HepG2 (cell line): ENCODE measurements around the gene TMEM9. TPM values are rescaled to one million over a fixed set of nuclear protein-coding genes. Genes with fewer than 3 reads are reported as not detected.

Experiments
- AHR ChIP-seq: IDR thresholded peaks from 2 replicates; pipeline ENCODE4 v1.6.1; 2018; ENCODE audit warnings: missing genetic modification reagents, missing compliant biosample characterization
- CBX1 ChIP-seq: IDR thresholded peaks from one replicate; pipeline ENCODE4 v1.6.1; 2016; ENCODE audit warnings: antibody characterized with exemption, low read depth
- CHD2 ChIP-seq: IDR thresholded peaks from 2 replicates; pipeline ENCODE4 v1.6.1; 2011; ENCODE audit warnings: low read depth, low read length, improper control_type of control experiment
- ELF4 ChIP-seq: sonication (generic); formaldehyde crosslinking; IDR thresholded peaks from 2 replicates; pipeline ENCODE4 v1.5.0; 2020; ENCODE audit warnings: missing genetic modification reagents, mild to moderate bottlenecking, moderate library complexity, borderline replicate concordance
- FLYWCH1 ChIP-seq: sonication (generic); formaldehyde crosslinking; IDR thresholded peaks from 2 replicates; pipeline ENCODE4 v1.8.1; 2023; ENCODE audit warnings: mild to moderate bottlenecking, missing genetic modification reagents
- FOXO1 ChIP-seq: sonication (generic); formaldehyde crosslinking; IDR thresholded peaks from 2 replicates; pipeline ENCODE4 v1.4.0; 2020; ENCODE audit warnings: missing genetic modification reagents
- HINFP ChIP-seq: sonication (generic); formaldehyde crosslinking; IDR thresholded peaks from 2 replicates; pipeline ENCODE4 v1.4.0; 2020; ENCODE audit warnings: low read depth, mild to moderate bottlenecking, missing genetic modification reagents
- JDP2 ChIP-seq: sonication (generic); formaldehyde crosslinking; IDR thresholded peaks from 2 replicates; pipeline ENCODE4 v1.8.1; 2022; ENCODE audit warnings: missing genetic modification reagents, borderline replicate concordance
- KAT8 ChIP-seq: IDR thresholded peaks from 2 replicates; pipeline ENCODE4 v1.6.1; 2016; ENCODE audit warnings: missing genetic modification reagents, missing compliant biosample characterization
- MAFK ChIP-seq, 2 experiments: IDR thresholded peaks in 1 of 2; conservative IDR thresholded peaks in 1 of 2; 2 replicates each; pipeline ENCODE4 v1.6.1; 2011; ENCODE audit warnings: improper control_type of control experiment in 2 of 2, low read length in 2 of 2
- MBD4 ChIP-seq: IDR thresholded peaks from 2 replicates; pipeline ENCODE4 v1.6.1; 2012; ENCODE audit warnings: low read length, inconsistent platforms, borderline replicate concordance
- MZF1 ChIP-seq: sonication (generic); formaldehyde crosslinking; IDR thresholded peaks from 2 replicates; pipeline ENCODE4 v1.8.1; 2023; ENCODE audit warnings: mild to moderate bottlenecking, missing genetic modification reagents, borderline replicate concordance
- NCOA2 ChIP-seq: sonication (generic); formaldehyde crosslinking; IDR thresholded peaks from 2 replicates; pipeline ENCODE4 v1.8.0; 2022; ENCODE audit warnings: inconsistent platforms
- NFE2L1 ChIP-seq: sonication (generic); formaldehyde crosslinking; IDR thresholded peaks from 2 replicates; pipeline ENCODE4 v1.4.0; 2020; ENCODE audit warnings: missing genetic modification reagents, mild to moderate bottlenecking, borderline replicate concordance
- NFE2L2 ChIP-seq: fragments of 150-350 bp; IDR thresholded peaks from 2 replicates; pipeline ENCODE4 v1.6.1; 2014; ENCODE audit warnings: low read length
- PBX3 ChIP-seq: sonication (generic); formaldehyde crosslinking; IDR thresholded peaks from 2 replicates; pipeline ENCODE4 v1.8.1; 2023; ENCODE audit warnings: missing genetic modification reagents, inconsistent platforms, borderline replicate concordance
- PHF20 ChIP-seq: sonication (generic); formaldehyde crosslinking; IDR thresholded peaks from 2 replicates; pipeline ENCODE4 v1.5.0; 2020; ENCODE audit warnings: mild to moderate bottlenecking, missing genetic modification reagents
- PHF5A ChIP-seq: IDR thresholded peaks from one replicate; pipeline ENCODE4 v1.6.1; 2018; ENCODE audit warnings: low read depth, missing genetic modification reagents; ENCODE audit not compliant: unreplicated experiment
- RBAK ChIP-seq: sonication (generic); formaldehyde crosslinking; IDR thresholded peaks from 2 replicates; pipeline ENCODE4 v1.5.1; 2020; ENCODE audit warnings: mild to moderate bottlenecking, missing genetic modification reagents
- SETDB1 ChIP-seq: sonication (generic); formaldehyde crosslinking; IDR thresholded peaks from 2 replicates; pipeline ENCODE4 v1.5.1; 2020; ENCODE audit warnings: missing genetic modification reagents, mild to moderate bottlenecking, borderline replicate concordance
- SOX6 ChIP-seq, 2 experiments: fragments of 450-650 bp in 1 of 2; sonication (generic) in 1 of 2; formaldehyde crosslinking in 1 of 2; IDR thresholded peaks; 2 replicates each; pipeline versions ENCODE4 v1.4.0 to v1.6.1; 2017 to 2020; ENCODE audit warnings: antibody characterized with exemption in 1 of 2, mild to moderate bottlenecking in 1 of 2, missing genetic modification reagents in 1 of 2
- SSRP1 ChIP-seq: IDR thresholded peaks from 2 replicates; pipeline ENCODE4 v1.6.1; 2016; ENCODE audit warnings: control low read depth
- SYNCRIP ChIP-seq: fragments of 200-400 bp; formaldehyde crosslinking; IDR thresholded peaks from 2 replicates; pipeline ENCODE4 v1.6.1; 2018; ENCODE audit warnings: mild to moderate bottlenecking, low read depth, low read length; ENCODE audit not compliant: insufficient read depth
- TBL1XR1 ChIP-seq: fragments of 150-350 bp; IDR thresholded peaks from 2 replicates; pipeline ENCODE4 v1.6.1; 2014; ENCODE audit warnings: borderline replicate concordance, low read length; ENCODE audit not compliant: partially characterized antibody
- TOE1 ChIP-seq: sonication (generic); formaldehyde crosslinking; IDR thresholded peaks from 2 replicates; pipeline ENCODE4 v1.4.0; 2020; ENCODE audit warnings: mild to moderate bottlenecking, missing genetic modification reagents
- ZBTB42 ChIP-seq: sonication (generic); formaldehyde crosslinking; IDR thresholded peaks from 2 replicates; pipeline ENCODE4 v1.5.0; 2020; ENCODE audit warnings: mild to moderate bottlenecking, missing genetic modification reagents
- ZMYM2 ChIP-seq: sonication (generic); formaldehyde crosslinking; IDR thresholded peaks from 2 replicates; pipeline ENCODE4 v1.8.0; 2022; ENCODE audit warnings: mild to moderate bottlenecking, missing genetic modification reagents
- ZNF205 ChIP-seq: IDR thresholded peaks from 2 replicates; pipeline ENCODE4 v1.6.1; 2018; ENCODE audit warnings: missing biosample characterization, missing genetic modification reagents
- ZNF296 ChIP-seq: sonication (generic); formaldehyde crosslinking; conservative IDR thresholded peaks from 2 replicates; pipeline ENCODE4 v1.5.0; 2020; ENCODE audit warnings: mild to moderate bottlenecking, missing genetic modification reagents
- ZNF343 ChIP-seq: sonication (generic); formaldehyde crosslinking; IDR thresholded peaks from 2 replicates; pipeline ENCODE4 v1.4.0; 2020; ENCODE audit warnings: mild to moderate bottlenecking, missing genetic modification reagents
- ZNF468 ChIP-seq: sonication (generic); formaldehyde crosslinking; IDR thresholded peaks from 2 replicates; pipeline ENCODE4 v1.8.0; 2022; ENCODE audit warnings: mild to moderate bottlenecking, moderate library complexity, missing genetic modification reagents
- ZNF761 ChIP-seq: sonication (generic); formaldehyde crosslinking; conservative IDR thresholded peaks from 2 replicates; pipeline ENCODE4 v1.4.0; 2020; ENCODE audit warnings: mild to moderate bottlenecking, missing genetic modification reagents
- polyA plus RNA-seq, 8 experiments: library from polyadenylated mRNA; depleted of rRNA in 3 of 8; stranded (reverse) in 7 of 8; unstranded in 1 of 8; fragments of >200 nt; fragmentation: Illumina TruSeq in 4 of 8; extraction: Trizol in 4 of 8; gene quantifications; 2 replicates each; pipeline versions ENCODE4 v1.2.1 to v1.2.3, GENCODE V29; 2011 to 2016; ENCODE audit warnings: low read depth in 4 of 8, missing spikeins in 1 of 8, mixed read lengths in 1 of 8; ENCODE audit not compliant: insufficient read depth in 1 of 8
- total RNA-seq, 5 experiments: library from RNA; depleted of rRNA; stranded (reverse); fragments of >200 nt; fragmentation: Illumina TruSeq; extraction: Trizol; gene quantifications; 2 replicates each; pipeline ENCODE4 v1.2.3, GENCODE V29; 2016; ENCODE audit warnings: low read depth in 1 of 5

Gene TMEM9
- total and polyA plus RNA-seq, 2 of the 13 experiments (the other 11 are each of a cell fraction or from before 2014, with no cell fraction given), result 60.9 to 102 TPM

GRCh38 chr1:201170533-201171062, 16.3 kb upstream of the TMEM9 start (continued):
- peak; percentile 88 for TF ChIP-seq NCOA2 (CRISPR knock-in tag)
- no peak for TF ChIP-seq SOX6 (IDR thresholded peaks at IDR 0.05)
- peak; percentile 92 for TF ChIP-seq SOX6 (CRISPR knock-in tag; IDR thresholded peaks at IDR 0.05)
- peak; percentile 74 for TF ChIP-seq TBL1XR1
- no peak for TF ChIP-seq FLYWCH1 (CRISPR knock-in tag)
- TF ChIP-seq AHR, result no peak; the same call in 1 of the 2 replicates
- no peak for TF ChIP-seq NFE2L1 (CRISPR knock-in tag)
- TF ChIP-seq ZNF296, result no peak
- peak; percentile 67; the same call in 1 of the 2 replicates for TF ChIP-seq FOXO1
- TF ChIP-seq NFE2L2, result no peak
- no peak for TF ChIP-seq PBX3
- 0 out of 2 replicates have a peak, but pooled peaks have one; percentile 10 for TF ChIP-seq SSRP1 (CRISPR knock-in tag)
- TF ChIP-seq ZNF205 (CRISPR knock-in tag), result peak; percentile 59; the same call in 1 of the 2 replicates
- TF ChIP-seq ZNF343 (CRISPR knock-in tag), result no peak
- peak; percentile 70; the same call in 1 of the 2 replicates for TF ChIP-seq KAT8 (CRISPR knock-in tag)
- TF ChIP-seq CBX1, result no peak
- no peak for TF ChIP-seq CHD2
- no peak for TF ChIP-seq TOE1 (CRISPR knock-in tag)
- no peak for TF ChIP-seq ZBTB42
- no peak for TF ChIP-seq SETDB1 (CRISPR knock-in tag)
- TF ChIP-seq ZNF761 (CRISPR knock-in tag), result peak; percentile 73; the same call in 1 of the 2 replicates
- TF ChIP-seq PHF5A (CRISPR knock-in tag), result peak; percentile 39
- TF ChIP-seq MZF1 (CRISPR knock-in tag), result no peak
- no peak for TF ChIP-seq JDP2 (CRISPR knock-in tag)
- TF ChIP-seq ELF4 (CRISPR knock-in tag), result no peak
- no peak for TF ChIP-seq MAFK (conservative IDR thresholded peaks at IDR 0.05 in 1 of 2, IDR thresholded peaks at IDR 0.05 in 1 of 2; ENCODE audit: low read length in 2 of 2)
- TF ChIP-seq RBAK (CRISPR knock-in tag), result no peak
- TF ChIP-seq MBD4, result no peak
- peak; percentile 55; the same call in 1 of the 2 replicates for TF ChIP-seq HINFP (CRISPR knock-in tag)
- peak; percentile 76 for TF ChIP-seq ZMYM2
- TF ChIP-seq SYNCRIP, result no peak
- no peak for TF ChIP-seq PHF20 (CRISPR knock-in tag)
- TF ChIP-seq ZNF468 (CRISPR knock-in tag), result no peak
